ENCODE data around the gene XRCC6. TPM values are rescaled to one million over a fixed set of nuclear protein-coding genes. Genes with fewer than 3 reads are reported as not detected.

Gene XRCC6
- total and polyA plus RNA-seq, 2 of the 13 experiments (the other 11 are each of a cell fraction or from before 2014, with no cell fraction given), result 124 to 625 TPM

GRCh38 chr22:41589391-41590241 lies 31.5 kb upstream of the XRCC6 start, which contains the start of gene PMM1 (continued):
- TF ChIP-seq JUND (CRISPR knock-in tag; IDR thresholded peaks at IDR 0.05) (no peak), ARID3A (IDR thresholded peaks at IDR 0.05; ENCODE audit: low read depth, low read length) (peak; percentile 85; the same call in 1 of the 2 replicates), DR1 (CRISPR knock-in tag; IDR thresholded peaks at IDR 0.05) (no peak), ZNF607 (CRISPR knock-in tag; IDR thresholded peaks at IDR 0.05; ENCODE audit: borderline replicate concordance) (no peak), RXRA (CRISPR knock-in tag; IDR thresholded peaks at IDR 0.05) (0 out of 2 replicates have a peak, but pooled peaks have one; percentile 12), GATAD1 (CRISPR knock-in tag; IDR thresholded peaks at IDR 0.05) (peak; percentile 34; the same call in 1 of the 2 replicates), TEAD2 (CRISPR knock-in tag; IDR thresholded peaks at IDR 0.05) (no peak), SOX5 (CRISPR knock-in tag; IDR thresholded peaks at IDR 0.05; ENCODE audit: borderline replicate concordance) (no peak; the same call in none of the 2 replicates), THRA (CRISPR knock-in tag; IDR thresholded peaks at IDR 0.05; ENCODE audit: borderline replicate concordance) (peak; percentile 17; the same call in 1 of the 2 replicates), GLMP (CRISPR knock-in tag; IDR thresholded peaks at IDR 0.05; ENCODE audit: borderline replicate concordance) (no peak), ZNF382 (CRISPR knock-in tag; IDR thresholded peaks at IDR 0.05; ENCODE audit: borderline replicate concordance) (no peak), KLF9 (CRISPR knock-in tag; IDR thresholded peaks at IDR 0.05; ENCODE audit: low read depth) (no peak), ZNF232 (CRISPR knock-in tag; IDR thresholded peaks at IDR 0.05; ENCODE audit: borderline replicate concordance) (no peak; the same call in 1 of the 2 replicates), CHCHD3 (CRISPR knock-in tag; IDR thresholded peaks at IDR 0.05) (0 out of 2 replicates have a peak, but pooled peaks have one; percentile 64), NFKB2 (CRISPR knock-in tag; IDR thresholded peaks at IDR 0.05; ENCODE audit: borderline replicate concordance) (no peak), ZNF614 (CRISPR knock-in tag; IDR thresholded peaks at IDR 0.05; ENCODE audit: borderline replicate concordance) (peak; percentile 25; the same call in 1 of the 2 replicates), ATF5 (CRISPR knock-in tag; IDR thresholded peaks at IDR 0.05; ENCODE audit: low read depth) (no peak), HDAC1 (CRISPR knock-in tag; IDR thresholded peaks at IDR 0.05) (peak; percentile 68), ZNF670 (CRISPR knock-in tag; IDR thresholded peaks at IDR 0.05; ENCODE audit: borderline replicate concordance) (0 out of 2 replicates have a peak, but pooled peaks have one; percentile 41), ZBTB44 (CRISPR knock-in tag; IDR thresholded peaks at IDR 0.05) (no peak), ZNF326 (CRISPR knock-in tag; IDR thresholded peaks at IDR 0.05; ENCODE audit: borderline replicate concordance) (0 out of 2 replicates have a peak, but pooled peaks have one; percentile 51), ATF1 (CRISPR knock-in tag; IDR thresholded peaks at IDR 0.05) (no peak), CREB1 (IDR thresholded peaks at IDR 0.05) (0 out of 2 replicates have a peak, but pooled peaks have one; percentile 20), CREB1 (CRISPR knock-in tag; IDR thresholded peaks at IDR 0.05) (no peak)
